Neural cell (in vitro differentiated cells): Measurements from ENCODE around the gene GSE1. TPM values are rescaled to one million over a fixed set of nuclear protein-coding genes. Genes with fewer than 3 reads are reported as not detected.

Source experiments
- H2AFZ ChIP-seq: fragments of 200-600, 300-800 bp; sonication (generic), shearing (Covaris generic); 2 replicates; pipeline ENCODE4 v1.6.0; 2014; ENCODE audit warnings: low read depth, mild to moderate bottlenecking, antibody characterized with exemption, low read length, moderate library complexity
- H3F3A ChIP-seq: fragments of 200-600 bp; shearing (Covaris generic); 2 replicates; pipeline ENCODE4 v1.6.1; 2016; ENCODE audit warnings: mild to moderate bottlenecking, moderate library complexity, mixed read lengths, antibody characterized with exemption, low read length; ENCODE audit not compliant: insufficient read depth, poor library complexity, severe bottlenecking
- H3K27ac ChIP-seq: fragments of 200-600, 300-800 bp; sonication (generic), shearing (Covaris generic); 2 replicates; pipeline ENCODE4 v1.5.1; 2014; ENCODE audit warnings: mild to moderate bottlenecking, low read length, moderate library complexity
- H3K27me3 ChIP-seq: fragments of 300-800, 200-600 bp; sonication (generic), shearing (Covaris generic); 2 replicates; pipeline ENCODE4 v1.6.0; 2014; ENCODE audit warnings: mild to moderate bottlenecking, low read depth, low read length, moderate library complexity; ENCODE audit not compliant: insufficient read depth
- H3K36me3 ChIP-seq: fragments of 300-800, 200-600 bp; sonication (generic), shearing (Covaris generic); 2 replicates; pipeline ENCODE4 v1.5.1; 2014; ENCODE audit warnings: mild to moderate bottlenecking, antibody characterized with exemption, low read length, moderate library complexity; ENCODE audit not compliant: insufficient read depth
- H3K4me2 ChIP-seq: fragments of 300-800, 200-600 bp; sonication (generic), shearing (Covaris generic); 2 replicates; pipeline ENCODE4 v1.6.0; 2014; ENCODE audit warnings: mild to moderate bottlenecking, low read length
- H3K4me3 ChIP-seq: fragments of 300-800, 200-600 bp; sonication (generic), shearing (Covaris generic); 2 replicates; pipeline ENCODE4 v1.5.1; 2014; ENCODE audit warnings: mild to moderate bottlenecking, low read length, moderate library complexity
- H3K79me2 ChIP-seq: fragments of 200-600 bp; shearing (Covaris generic); replicated peaks from 2 replicates; pipeline ENCODE4 v1.6.0; 2014; ENCODE audit warnings: mild to moderate bottlenecking, low read length, moderate library complexity; ENCODE audit not compliant: insufficient read depth
- H3K9ac ChIP-seq: fragments of 300-800, 200-600 bp; sonication (generic), shearing (Covaris generic); 2 replicates; pipeline ENCODE4 v1.6.1; 2016; ENCODE audit warnings: mild to moderate bottlenecking, low read length, mixed read lengths
- H3K9me2 ChIP-seq: fragments of 200-600 bp; shearing (Covaris generic); 2 replicates; pipeline ENCODE4 v1.6.1; 2016; ENCODE audit warnings: mild to moderate bottlenecking, low read length, mixed read lengths; ENCODE audit not compliant: insufficient read depth
- H3K9me3 ChIP-seq: fragments of 200-600, 300-800 bp; sonication (generic), shearing (Covaris generic); 2 replicates; pipeline ENCODE4 v1.6.1; 2016; ENCODE audit warnings: mild to moderate bottlenecking, mixed run types, low read length, moderate library complexity, mixed read lengths
- H4K20me1 ChIP-seq: fragments of 200-600 bp; shearing (Covaris generic); 2 replicates; pipeline ENCODE4 v1.6.1; 2016; ENCODE audit warnings: mild to moderate bottlenecking, mixed run types; ENCODE audit not compliant: insufficient read depth
- EP300 ChIP-seq: fragments of 450-650 bp; conservative IDR thresholded peaks from 2 replicates; pipeline ENCODE4 v1.6.1; 2014; ENCODE audit warnings: antibody characterized with exemption, mild to moderate bottlenecking, moderate library complexity; ENCODE audit not compliant: poor library complexity, severe bottlenecking
- EZH2 ChIP-seq: fragments of 200-600, 300-800 bp; shearing (Covaris generic), sonication (generic); IDR thresholded peaks from 2 replicates; pipeline ENCODE4 v1.6.1; 2014; ENCODE audit warnings: antibody characterized with exemption, low read length, borderline replicate concordance, mild to moderate bottlenecking; ENCODE audit not compliant: insufficient read depth, poor library complexity, severe bottlenecking
- MXI1 ChIP-seq: fragments of 450-650 bp; conservative IDR thresholded peaks from 2 replicates; pipeline ENCODE4 v1.6.1; 2014; ENCODE audit warnings: antibody characterized with exemption, mild to moderate bottlenecking; ENCODE audit not compliant: poor library complexity, severe bottlenecking
- POLR2AphosphoS5 ChIP-seq: IDR thresholded peaks from 2 replicates; pipeline ENCODE4 v1.6.1; 2012
- RAD21 ChIP-seq: fragments of 450-650 bp; conservative IDR thresholded peaks from 2 replicates; pipeline ENCODE4 v1.6.1; 2014; ENCODE audit warnings: antibody characterized with exemption, mild to moderate bottlenecking, moderate library complexity
- REST ChIP-seq: IDR thresholded peaks from 2 replicates; pipeline ENCODE4 v1.6.1; 2012; ENCODE audit warnings: borderline replicate concordance
- SMC3 ChIP-seq: fragments of 450-650 bp; conservative IDR thresholded peaks from 2 replicates; pipeline ENCODE4 v1.6.1; 2014; ENCODE audit warnings: antibody characterized with exemption, mild to moderate bottlenecking, moderate library complexity; ENCODE audit not compliant: poor library complexity
- TAF1 ChIP-seq: IDR thresholded peaks from 2 replicates; pipeline ENCODE4 v1.6.1; 2012; ENCODE audit warnings: low read depth
- polyA plus RNA-seq: library from polyadenylated mRNA; depleted of rRNA; stranded (reverse); fragments of >200 nt; gene quantifications from 2 replicates; pipeline ENCODE4 v1.2.3, GENCODE V29; 2014
- TF ChIP-seq, protein P1 (sequence below): fragments of 450-650 bp; IDR thresholded peaks from 2 replicates; pipeline ENCODE4 v1.5.1; 2014; ENCODE audit warnings: antibody characterized with exemption, mild to moderate bottlenecking, moderate library complexity; ENCODE audit not compliant: poor library complexity, severe bottlenecking

GSE1 gene
- polyA plus RNA-seq, 1 donor from 2014 or later = 35.6 TPM

DNA sequence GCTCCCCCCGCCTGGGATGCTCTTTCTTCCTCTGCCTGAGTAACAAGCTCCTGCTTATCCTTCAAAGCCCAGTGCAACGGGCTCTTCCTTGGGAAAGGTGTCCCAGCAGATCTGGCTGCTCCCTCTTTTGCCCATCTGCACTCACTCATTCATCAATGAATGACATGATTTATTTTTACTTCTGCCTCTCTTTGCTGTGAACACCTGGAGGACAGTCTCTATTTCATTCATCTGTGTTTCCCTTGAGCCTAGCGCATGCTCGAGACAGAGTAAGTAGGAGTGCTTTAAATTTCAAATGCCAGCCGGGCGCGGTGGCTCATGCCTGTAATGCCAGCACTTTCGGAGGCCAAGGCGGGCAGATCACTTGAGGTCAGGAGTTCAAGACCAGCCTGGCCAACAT lies 97.6 kb downstream of the GSE1 start:
- H3K4me2 ChIP-seq = no peak overlapping the region
- no peaks in the 10 kb centered on the region for H3F3A ChIP-seq
- no peaks in the 10 kb centered on the region for H3K79me2 ChIP-seq
- no peak overlapping the region for H3K9ac ChIP-seq
- H3K36me3 ChIP-seq = no peaks in the 10 kb centered on the region
- H3K9me3 ChIP-seq = no peaks in the 10 kb centered on the region
- H2AFZ ChIP-seq = no peak overlapping the region
- no peaks in the 10 kb centered on the region for H3K9me2 ChIP-seq
- H3K27me3 ChIP-seq = no peaks in the 10 kb centered on the region
- H3K27ac ChIP-seq = no peak overlapping the region
- TF ChIP-seq SMC3 (no peak), TAF1 (no peak), REST (no peak), MXI1 (no peak), EP300 (no peak), RAD21 (no peak), EZH2 (no peak), POLR2AphosphoS5 (no peak)
- TF ChIP-seq, protein P1, sequence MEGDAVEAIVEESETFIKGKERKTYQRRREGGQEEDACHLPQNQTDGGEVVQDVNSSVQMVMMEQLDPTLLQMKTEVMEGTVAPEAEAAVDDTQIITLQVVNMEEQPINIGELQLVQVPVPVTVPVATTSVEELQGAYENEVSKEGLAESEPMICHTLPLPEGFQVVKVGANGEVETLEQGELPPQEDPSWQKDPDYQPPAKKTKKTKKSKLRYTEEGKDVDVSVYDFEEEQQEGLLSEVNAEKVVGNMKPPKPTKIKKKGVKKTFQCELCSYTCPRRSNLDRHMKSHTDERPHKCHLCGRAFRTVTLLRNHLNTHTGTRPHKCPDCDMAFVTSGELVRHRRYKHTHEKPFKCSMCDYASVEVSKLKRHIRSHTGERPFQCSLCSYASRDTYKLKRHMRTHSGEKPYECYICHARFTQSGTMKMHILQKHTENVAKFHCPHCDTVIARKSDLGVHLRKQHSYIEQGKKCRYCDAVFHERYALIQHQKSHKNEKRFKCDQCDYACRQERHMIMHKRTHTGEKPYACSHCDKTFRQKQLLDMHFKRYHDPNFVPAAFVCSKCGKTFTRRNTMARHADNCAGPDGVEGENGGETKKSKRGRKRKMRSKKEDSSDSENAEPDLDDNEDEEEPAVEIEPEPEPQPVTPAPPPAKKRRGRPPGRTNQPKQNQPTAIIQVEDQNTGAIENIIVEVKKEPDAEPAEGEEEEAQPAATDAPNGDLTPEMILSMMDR = no peak
- no peak overlapping the region for H3K4me3 ChIP-seq
- H4K20me1 ChIP-seq = no peaks in the 10 kb centered on the region

DNA sequence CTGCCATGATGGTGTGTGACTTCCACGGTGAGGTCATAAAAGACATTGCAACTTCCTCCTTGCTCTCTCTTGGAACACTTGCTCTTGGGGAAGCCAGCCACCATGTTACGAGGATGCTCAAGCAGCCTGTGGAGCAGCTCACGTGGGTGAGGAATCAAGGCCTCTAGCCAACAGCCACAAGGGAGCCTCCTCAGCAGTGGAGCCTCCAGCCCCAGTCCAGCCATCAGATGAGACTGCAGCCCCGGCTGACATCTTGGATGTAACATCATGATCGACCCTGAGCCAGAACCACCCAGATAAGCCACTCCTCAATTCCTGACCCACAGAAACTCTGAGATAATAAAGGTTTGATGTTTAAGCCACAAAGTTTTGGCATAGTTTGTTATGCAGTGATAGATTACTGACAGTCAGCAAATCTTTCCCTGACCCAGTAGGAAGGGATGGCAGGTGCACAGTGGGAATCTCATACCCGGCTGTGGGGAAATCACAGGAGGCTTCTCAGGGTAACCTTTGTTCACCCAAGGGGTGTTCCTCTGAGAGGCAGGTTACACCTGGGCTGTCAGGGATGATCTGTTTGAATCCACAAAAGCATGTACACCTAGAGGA lies 99.0 kb downstream of the GSE1 start:
- no peaks in the 10 kb centered on the region for H3F3A ChIP-seq
- H3K4me2 ChIP-seq = no peak overlapping the region
- no peak overlapping the region for H3K9ac ChIP-seq
- H3K79me2 ChIP-seq = no peaks in the 10 kb centered on the region
- no peaks in the 10 kb centered on the region for H4K20me1 ChIP-seq
- no peaks in the 10 kb centered on the region for H3K27me3 ChIP-seq
- no peak overlapping the region for H3K27ac ChIP-seq
- no peaks in the 10 kb centered on the region for H3K9me2 ChIP-seq
- H3K36me3 ChIP-seq = no peaks in the 10 kb centered on the region
- H3K9me3 ChIP-seq = no peaks in the 10 kb centered on the region
- H3K4me3 ChIP-seq = no peak overlapping the region
- TF ChIP-seq POLR2AphosphoS5 (no peak), REST (no peak), RAD21 (no peak), EP300 (no peak), TAF1 (no peak), EZH2 (no peak), MXI1 (no peak), SMC3 (no peak)
- TF ChIP-seq, protein P1 = no peak
- no peak overlapping the region for H2AFZ ChIP-seq
